ENCODE measurements around the gene SREBF1. TPM values are rescaled to one million over a fixed set of nuclear protein-coding genes. Genes with fewer than 3 reads are reported as not detected.

The SREBF1 gene
- polyA plus RNA-seq, 1 donor = 26.3 TPM

DNA sequence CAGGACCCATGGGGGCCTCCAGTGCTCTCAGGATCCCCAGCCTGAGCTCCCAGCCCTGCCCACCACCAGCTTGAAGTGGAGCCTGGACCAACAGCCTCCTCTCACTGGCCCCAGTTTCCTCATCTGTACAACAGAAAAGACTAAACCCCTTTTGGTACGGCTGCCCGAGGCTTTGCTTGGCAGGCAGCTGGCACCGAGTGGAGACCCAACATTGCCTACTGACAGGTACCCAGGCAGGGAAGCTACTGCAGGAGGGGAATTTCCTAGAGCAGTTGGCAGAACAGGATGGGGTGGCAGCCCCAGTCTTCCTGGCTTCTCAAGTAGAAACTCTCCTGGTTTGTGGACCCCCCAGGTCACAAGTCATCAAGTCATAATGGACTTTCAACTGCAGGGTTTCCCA lies 14.2 kb downstream of the SREBF1 start:
- no peak for DNase-seq

DNA sequence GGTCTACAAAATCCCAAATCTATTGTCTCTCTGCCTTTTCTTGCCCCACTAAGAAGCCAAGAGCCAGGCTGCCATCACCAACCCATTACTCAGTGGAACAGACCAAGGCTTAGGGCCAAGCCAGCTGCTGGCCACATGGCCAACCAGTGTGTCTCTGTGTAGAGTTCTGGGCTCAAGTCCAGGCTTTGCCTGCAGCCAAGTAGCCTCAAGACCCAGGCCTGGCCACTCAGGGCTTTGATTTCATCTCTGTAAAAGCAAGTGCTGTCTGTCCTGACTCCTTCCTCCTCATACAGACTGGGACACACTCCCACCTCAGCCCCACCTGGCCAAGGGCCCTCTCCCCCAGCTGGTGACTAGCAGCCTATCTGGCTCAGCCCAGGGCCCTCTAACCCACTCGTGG lies 14.6 kb downstream of the SREBF1 start:
- DNase-seq = no peak

DNA sequence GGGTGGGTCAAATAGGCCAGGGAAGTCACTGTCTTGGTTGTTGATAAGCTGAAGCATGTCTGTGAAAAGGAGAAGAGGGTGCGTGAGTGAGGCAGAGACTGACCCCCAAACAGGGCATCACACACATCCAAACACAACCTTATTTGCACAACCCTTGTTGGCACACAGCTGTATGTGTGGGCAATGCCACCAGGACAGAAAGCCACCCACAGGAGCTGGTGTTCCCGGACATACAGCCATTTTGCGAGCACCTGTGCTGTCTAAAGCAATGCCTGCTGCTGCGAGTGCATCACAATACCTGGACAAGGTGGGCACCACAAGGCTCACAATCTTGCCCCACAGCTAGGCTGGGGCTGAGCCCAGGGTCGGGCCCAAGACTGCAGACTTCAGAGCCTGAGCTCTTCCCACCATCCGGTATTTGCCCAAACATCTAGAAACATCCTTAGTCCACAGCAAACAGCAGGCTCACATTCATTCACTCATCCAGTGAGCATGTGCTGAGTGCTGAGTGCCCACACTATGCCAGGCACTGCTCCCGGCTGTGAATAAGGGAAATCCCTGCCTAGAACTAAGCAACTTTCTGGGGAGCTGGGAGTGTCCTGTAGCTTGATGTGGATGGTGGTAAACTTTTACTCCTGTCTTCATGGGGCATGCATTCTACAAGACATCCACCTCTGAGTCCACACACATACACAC lies 16.2 kb downstream of the SREBF1 start:
- DNase-seq = no peak

DNA sequence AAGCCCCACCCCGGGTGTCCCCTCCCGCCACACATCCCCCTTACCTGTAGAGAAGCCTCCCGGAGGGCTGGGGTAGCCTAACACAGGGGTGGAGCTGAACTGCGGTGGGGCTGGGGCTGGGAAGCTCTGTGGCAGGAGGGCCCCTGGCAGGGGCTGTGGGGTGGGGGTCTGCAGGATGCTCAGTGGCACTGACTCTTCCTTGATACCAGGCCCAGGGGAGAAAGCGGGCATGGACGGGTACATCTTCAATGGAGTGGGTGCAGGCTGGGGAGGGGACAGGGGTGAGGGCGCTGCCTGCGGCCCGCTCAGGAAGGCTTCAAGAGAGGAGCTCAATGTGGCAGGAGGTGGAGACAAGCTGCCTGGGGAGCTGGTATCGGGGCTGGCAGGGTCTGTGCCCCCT lies 16.7 kb downstream of the SREBF1 start:
- no peak for DNase-seq

DNA sequence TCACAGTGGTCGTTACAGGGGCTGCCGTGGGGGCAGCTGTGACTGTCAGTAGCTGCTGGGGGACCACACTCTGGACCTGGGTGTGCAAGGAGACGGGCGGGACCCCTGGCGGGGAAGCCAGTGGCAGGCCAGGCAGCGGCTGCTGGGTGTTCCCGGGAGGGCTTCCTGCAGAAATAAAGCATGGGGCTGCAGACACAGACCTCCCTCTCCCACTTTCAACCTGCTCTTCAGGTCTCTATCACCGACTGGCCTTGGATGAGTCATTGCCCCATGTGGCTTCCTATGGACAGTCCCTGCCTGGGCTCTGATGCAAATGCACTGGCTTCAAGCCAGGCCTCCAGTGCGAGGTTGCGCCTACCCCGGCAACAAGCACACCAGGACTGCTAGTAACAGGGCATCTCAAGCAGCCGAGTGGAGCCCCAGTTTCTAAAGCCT lies 17.2 kb downstream of the SREBF1 start:
- no peak for DNase-seq

DNA sequence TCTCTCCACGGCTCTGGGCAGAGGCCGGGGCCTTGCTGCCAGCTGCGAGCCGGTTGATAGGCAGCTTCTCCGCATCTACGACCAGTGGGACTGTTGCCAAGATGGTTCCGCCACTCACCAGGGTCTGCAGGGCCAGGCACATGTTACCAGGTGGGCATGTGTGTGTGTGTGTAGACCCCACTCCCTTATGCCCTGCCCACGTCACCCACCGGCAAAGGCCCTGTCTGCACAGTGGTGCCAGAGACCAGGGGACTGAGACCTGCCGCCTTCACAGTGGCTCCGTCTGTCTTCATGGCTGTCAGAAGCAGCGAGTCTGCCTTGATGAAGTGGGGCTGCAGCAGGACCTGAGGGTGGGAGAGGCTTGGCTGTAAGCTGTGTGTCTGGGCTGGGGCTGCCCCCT lies 17.7 kb downstream of the SREBF1 start:
- no peak for DNase-seq

DNA sequence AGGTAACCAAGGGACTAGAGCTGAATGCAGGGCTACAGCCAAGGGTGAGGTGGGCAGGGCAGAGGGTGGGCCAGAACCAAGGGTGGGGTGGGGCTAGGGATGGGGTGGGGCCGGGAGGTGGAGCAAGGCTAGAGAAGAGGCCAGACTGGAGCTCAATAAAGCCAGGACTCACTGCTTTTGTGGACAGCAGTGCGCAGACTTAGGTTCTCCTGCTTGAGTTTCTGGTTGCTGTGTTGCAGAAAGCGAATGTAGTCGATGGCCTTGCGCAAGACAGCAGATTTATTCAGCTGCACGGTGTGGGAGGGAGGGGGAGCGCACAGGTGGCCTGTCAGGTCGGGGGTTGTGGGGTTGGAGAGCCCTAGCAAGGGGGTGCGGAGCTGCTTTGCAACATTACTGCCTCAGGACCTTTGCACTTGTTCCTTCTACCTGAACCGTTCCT lies 18.7 kb downstream of the SREBF1 start:
- DNase-seq = no peak

DNA sequence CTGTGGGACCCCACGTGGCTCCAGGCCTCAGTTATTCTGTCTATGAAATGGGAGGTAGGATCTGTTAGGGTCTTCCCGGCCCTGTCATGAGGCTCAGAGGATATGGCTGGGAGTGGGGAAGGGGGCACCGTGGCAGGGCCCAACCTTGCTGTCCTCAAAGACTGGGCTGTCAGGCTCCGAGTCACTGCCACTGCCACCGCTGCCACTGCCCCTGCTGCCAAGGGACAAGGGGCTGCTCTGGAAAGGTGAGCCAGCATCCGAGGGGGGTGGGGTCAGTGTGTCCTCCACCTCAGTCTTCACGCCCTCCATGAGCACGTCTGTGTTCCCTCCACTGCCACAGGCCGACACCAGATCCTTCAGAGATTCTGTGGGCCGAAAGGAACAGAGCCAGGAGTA lies 19.2 kb downstream of the SREBF1 start:
- no peak for DNase-seq

DNA sequence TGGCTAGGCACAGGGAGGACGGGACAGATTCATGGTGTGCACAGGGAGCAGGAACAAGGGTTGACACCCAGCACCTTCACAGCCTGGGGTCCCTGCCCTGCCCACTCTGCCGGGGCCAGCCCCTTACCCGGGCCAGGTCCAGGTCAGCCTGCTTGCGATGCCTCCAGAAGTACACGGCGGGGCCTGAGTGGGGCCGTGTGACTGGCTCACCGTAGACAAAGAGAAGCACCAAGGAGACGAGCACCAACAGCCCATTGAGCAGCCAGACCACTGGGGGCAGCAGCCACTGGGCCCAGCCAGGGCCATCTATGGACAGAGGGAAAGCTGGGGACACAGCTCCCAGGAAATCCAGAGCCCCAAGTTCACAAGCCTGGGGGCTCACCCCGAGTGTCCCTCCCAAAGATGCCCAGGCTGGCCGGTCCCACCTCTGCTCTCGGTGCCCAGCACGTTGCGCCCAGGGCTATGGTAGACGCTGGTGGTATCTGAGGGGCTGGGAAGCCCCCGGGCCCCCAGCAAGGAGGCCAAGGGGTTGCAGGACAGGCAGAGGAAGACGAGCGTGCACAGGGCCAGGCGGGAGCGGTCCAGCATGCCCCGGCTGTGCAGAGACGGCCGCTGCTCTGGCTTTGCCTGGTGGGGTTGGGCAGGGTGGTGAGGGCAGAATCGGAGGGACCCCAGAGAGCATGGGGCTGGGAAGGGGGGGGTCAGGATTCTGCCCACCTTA lies 19.8 kb downstream of the SREBF1 start:
- no peak for DNase-seq

DNA sequence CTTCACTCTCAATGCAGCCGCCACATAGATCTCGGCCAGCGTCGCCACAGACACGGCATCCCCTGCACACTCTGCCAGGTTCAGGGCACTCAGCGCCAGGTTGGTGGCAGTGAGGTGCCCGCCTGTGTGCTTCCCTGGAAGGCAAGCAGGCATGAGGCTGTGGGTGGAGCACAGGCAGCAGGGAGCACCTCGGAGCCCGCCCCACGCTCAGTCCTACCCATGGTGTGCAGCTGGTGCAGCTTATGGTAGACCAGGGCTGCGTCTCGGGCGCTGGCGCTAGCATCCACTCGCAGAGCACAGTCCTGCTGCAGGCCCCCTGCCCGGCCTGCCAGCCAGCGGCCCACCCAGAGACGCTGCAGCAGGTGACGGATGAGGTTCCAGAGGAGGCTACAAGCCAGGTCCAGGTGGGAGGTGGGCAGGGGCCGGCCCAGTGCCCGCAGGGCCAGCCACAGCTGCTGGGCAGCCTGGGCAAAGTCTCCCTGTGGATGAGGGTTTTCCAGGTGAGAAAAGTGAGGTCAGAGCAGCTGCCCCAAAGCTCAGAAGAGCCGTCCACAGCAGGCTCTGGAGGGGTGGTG lies 20.5 kb downstream of the SREBF1 start:
- DNase-seq = no peak

DNA sequence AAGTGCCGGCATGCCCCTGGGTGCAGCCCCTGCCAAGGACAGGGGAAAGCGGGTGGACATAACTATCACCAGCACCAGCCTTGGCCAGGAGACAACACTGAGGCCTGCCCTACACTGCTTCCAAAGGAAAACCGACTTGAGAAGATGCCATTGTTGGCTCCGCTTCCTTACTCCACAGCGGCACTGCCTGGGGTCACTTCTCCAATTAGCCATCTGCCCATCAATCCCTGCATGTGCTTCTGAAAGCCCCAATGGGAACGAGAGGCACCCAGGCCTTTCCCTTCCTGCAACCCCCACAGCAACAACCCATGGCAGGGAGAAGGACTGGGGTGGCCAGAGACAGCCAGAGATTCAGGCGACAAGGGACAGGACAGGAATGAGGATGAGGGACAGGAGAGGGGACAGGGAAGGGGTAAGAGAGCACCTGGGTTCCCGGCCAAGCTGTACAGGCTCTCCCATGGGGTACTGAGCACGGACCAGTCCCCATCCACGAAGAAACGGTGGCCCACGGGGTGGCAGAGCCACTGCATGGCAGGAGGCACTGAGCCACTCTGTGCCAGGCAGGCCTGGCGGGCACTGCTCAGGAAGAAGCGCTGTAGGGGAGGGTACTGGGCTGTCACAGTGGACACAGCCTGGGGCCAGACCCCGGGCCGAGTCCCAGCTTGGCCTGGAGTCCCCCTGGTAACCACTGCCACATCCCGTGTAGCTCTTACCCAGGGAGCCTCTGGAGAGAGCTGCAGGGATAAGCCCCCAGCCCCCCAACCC lies 21.2 kb downstream of the SREBF1 start:
- DNase-seq = no peak

DNA sequence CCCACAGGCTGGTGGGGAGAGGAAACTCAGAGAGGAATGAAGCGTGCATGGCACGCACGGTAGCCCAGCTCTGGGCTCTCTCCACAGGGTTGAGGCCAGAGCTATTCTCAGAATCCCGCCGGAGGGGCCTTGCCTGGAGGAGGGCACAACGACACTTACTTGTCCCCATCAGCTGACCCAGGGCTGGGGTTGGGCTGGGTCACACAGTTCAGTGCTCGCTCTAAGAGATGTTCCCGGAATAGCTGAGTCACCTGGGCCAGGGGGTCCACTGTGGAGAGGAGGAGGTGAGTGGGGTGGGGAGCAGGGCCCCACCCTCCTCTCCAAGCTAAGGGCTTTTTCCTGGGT lies 21.8 kb downstream of the SREBF1 start:
- no peak for DNase-seq

DNA sequence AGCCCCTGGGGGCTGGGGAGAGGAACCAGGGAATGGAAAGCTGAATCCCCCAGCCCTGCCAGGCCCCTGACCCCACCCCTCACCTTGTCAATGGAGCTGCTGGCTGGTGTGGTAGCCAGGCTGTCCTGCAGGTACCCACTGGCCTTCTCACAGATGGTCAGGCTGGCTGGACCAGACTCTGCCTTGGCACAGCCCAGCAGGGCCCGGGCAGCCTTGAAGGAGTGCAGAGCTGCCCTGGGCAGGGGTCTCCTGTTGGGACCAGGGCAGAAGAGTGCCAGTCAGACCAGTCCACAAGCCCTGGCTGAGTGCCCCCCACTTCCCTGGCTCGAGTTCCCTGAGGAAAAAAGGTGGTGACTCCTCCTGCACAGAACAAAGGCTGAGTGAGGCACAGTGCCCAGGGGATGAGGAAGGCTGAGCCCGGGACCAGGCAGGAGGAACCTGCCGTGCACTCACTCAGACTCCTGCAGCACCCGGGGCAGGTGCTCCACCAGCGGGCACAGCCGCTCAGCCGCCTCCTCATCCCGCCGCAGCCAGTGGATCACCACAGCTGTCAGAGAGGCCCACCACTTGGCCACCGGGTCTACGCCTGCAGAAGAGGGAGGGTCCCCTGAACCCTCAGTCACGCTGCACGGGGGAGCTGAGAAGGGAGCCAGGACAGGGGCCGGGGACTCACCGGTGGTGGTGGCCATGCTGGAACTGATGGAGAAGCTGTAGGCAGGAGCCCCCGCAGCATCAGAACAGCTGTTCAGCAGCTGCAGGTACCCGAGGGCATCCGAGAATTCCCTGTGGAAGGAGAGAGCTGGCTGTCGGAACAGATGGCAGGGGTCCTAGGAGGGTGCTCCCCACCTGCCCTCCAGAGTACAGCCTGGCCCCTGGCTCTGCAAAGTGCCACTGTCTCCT lies 22.4 kb downstream of the SREBF1 start:
- DNase-seq = no peak

DNA sequence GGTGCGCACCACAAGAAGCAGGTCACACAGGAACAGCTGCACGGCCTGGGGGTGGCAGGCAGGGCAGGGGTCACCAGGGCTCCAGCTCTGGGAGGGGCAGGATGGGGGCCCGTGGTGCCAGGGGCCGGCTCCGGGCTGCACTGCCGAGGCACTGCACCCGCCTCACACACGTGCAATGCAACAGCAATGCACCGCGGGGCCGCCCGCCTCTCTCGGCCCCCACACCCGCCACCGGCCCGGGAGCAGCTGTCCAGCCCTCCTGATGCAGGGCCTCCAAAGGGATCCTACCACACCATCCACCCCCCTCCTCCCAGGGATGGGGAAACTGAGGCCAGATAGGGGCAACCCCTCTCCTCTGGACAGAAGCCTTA lies 23.1 kb downstream of the SREBF1 start:
- DNase-seq = no peak

DNA sequence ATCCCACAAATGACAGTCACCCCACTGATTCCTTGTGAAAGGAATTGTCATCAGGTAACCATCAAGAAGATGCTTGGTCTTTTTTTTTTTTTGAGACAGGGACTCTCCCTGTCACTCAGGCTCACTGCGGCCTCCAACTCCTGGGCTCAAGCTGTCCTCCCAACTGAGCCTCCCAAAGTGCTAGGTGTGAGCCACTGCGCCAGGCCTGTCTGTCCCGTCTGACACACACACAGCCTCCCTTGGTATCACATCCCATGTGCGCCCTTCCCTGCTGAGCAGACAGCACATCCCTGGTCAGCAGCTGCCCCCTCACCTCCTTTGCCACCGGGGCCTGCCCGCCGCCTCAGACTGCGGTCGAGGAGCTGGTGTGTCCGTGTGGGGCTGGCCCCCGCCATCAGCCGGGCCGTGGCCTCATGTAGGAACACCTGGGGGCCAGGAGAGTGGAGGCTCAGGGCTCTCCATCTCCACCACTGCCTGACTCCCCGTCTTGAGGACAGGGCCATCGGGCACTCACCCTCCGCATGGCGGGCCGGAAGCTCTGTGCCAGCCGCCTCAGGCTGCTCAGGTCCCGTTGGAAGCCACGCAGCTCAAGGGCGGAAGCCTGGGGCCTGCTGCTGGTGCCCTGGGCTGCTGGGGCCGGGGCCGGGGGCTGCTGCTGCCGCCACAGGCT lies 23.6 kb downstream of the SREBF1 start:
- no peak for DNase-seq

DNA sequence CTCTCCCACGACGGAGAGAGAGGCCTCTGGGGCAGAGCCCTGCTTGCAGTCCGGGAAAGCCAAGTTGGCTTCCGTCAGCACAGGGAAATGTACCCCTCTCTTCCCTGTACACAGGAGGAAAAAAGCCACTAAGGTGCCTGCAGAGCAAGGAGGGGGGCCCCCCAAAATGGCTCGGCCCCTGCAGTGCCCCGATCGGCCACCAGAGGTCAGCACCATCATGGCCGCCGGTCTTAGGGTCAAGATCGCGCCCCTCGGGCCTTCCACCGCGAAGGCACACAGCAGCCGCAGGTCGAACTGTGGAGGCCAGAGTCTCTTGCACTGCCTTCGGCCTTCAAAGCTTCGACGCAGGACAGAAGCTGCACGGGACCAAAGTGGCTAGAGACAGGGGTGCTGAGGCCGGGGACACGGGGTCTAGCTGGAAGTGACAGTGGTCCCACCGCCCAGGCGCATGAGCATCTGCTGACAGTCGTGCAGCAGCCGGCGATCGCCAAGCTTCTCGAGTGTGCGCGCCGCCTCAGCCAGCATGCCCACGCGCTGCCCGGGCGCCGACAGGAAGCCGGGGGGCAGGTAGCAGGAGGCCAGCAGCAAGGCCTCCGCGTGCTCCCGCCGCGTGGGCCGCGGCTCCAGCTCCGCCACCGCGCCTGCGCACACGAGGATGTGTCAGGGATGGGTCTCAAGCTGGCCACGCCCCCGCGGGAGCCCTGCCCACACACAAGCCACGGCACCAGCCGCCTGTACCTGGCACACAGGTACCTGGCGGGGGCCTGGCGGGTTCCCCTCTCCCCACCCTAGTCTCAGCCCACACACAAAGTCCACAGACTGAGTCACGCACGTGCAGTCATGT lies 24.4 kb downstream of the SREBF1 start:
- peak; percentile 71 for DNase-seq

DNA sequence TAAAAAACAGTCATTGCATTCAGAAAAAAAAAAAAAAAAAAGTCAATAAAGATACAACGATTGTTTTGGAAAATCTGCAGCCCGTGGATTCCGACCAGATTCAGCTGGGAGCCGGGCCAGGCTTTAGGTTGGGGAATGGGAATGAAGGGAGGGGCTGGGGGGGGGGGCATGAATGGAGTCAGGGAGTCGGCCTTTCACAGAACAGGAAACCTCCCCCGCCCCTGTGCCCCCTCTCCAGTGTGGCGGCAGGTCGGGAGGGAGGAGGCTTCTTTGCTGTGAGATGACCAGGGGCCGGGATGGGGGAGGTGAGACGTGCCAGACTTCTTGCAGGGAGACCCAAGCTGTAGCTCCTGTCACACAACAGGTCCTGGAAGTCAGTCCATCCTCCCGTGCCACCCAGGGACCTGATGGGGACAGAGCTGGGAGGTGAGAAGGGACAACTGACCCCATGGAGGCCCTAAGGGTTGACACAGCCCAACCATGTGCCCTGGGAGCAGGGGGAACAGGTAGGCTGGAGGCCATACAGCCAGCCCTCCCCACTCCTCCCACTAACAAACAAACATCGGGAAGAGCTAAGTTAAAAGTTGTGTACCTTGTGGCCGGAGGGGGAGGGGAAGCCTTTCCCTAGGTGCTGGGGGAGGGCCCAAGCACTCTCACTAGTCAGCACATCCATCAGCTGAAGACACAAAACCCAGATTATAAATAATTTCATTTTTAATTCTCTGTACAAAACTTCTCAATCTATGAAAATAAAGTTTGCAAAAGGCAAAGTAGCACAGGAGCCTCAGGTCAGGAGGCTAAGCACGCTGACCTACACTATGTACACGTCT lies 25.2 kb downstream of the SREBF1 start:
- DNase-seq = peak; percentile 73

DNA sequence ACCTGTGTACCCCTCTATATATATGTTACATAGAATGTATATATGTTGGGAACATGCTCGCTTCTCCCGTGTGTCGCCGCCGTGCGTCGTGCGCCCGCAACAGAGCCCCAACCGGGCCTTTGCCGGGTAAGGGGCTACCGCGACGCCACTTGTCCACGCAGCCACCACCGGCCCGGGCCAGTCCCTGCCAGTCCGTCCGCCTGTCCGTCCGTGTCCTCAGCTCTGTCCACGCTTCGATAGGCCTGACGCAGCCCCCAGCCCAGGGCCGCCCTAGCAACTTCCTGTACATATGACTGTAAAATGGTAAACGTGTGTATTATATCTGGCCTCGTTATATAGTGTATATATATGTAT lies 25.9 kb downstream of the SREBF1 start:
- no peak for DNase-seq

DNA sequence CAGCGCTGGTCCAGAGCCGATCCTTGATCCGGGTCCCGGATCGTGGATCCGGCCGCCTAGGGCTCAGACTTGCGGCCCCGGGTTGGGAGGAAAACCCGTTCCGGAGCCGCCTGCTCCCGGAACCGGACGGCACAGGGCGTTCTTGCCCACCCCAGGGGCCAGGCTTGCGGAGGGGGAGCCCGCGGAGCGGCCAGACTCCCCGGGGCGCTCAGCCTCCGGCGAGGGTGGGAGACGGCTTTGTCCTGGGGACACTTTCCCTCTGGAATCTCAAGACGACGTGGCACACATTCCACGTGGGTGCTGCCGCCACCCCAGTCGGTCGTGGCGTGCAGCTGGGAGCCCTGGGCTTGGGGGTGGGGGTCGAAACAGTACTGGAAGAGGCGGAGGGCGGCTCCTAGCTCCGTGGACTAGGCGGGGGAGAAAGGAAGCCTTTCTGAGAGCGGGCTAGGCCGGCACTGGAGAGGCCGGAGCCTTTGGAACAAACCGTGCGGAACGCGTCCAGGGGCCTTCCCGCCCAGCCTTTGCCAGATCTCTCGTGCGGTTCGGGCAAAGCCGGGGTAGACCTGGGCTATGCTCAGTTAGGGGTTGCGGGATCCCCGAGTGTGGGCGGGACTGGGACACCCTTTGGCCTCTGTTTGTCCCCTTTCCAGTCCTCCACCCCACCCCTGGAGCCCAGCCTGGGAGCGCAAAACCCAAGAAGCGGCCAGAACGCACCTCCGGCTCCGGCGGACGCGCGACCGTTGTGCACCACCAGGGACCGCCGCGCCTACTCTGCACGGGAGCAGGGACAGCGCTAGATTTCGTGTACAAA lies 26.5 kb downstream of the SREBF1 start:
- DNase-seq = peak; percentile 87

All from hindlimb muscle (tissue), 1 donor.